ENCODE measurements around the gene OR6N2.

The OR6N2 gene

GRCh38 chr1:158754420-158754819, 26.6 kb downstream of the OR6N2 start, which contains the start of gene OR6K6:
Gene OR6K6 (plus strand): TSS chr1:158754720. CDS start chr1:158754888, 168 bp downstream.
- no peak for DNase-seq (ENCODE audit: low spot score)

GRCh38 chr1:158752155-158752712, 28.8 kb downstream of the OR6N2 start:
- DNase-seq (ENCODE audit: low spot score) = no peak

- DNase-seq (ENCODE audit: low spot score) = no peak
These were observed 45.2 kb downstream of the OR6N2 start for GRCh38 chr1:158735848-158736247.

DNA sequence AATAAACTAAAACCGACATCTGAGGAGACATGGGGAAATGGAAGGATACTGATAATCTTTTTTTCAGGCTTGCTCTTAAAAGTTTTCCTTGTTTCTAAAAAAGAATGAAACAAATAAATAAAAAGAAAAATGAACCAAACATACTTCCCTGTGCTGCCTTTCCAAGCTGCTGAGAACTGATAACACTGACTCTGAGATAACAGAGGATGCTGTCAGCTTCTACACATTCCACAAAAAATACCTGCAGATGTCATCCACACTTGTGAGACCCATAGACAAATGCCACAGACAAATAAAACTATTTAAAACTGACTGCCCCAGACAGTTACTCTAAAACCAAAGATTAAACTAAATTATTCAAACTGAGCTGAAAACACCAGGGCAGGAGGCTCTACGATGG, 48.5 kb downstream of the OR6N2 start:
- DNase-seq (ENCODE audit: low spot score) = peak; percentile 46

GRCh38 chr1:158731707-158732106, 49.3 kb downstream of the OR6N2 start:
- DNase-seq (ENCODE audit: low spot score) = no peak

GRCh38 chr1:158730453-158730852, 50.6 kb downstream of the OR6N2 start:
- no peak for DNase-seq (ENCODE audit: low spot score)

GRCh38 chr1:158728510-158729225, 52.3 kb downstream of the OR6N2 start:
- no peak for DNase-seq (ENCODE audit: low spot score)

GRCh38 chr1:158724442-158724841, 56.6 kb downstream of the OR6N2 start:
- DNase-seq (ENCODE audit: low spot score) = no peak

Data from hematopoietic multipotent progenitor cell treated with erythropoietin and hydrocortisone succinate and interleukin-3 and kit ligand, for 17 days (in vitro differentiated cells).